Endothelial cell of umbilical vein (primary cell): ENCODE results near the gene ELOVL6.

ENCODE experiments used
- EZH2 ChIP-seq: IDR thresholded peaks from 2 replicates; pipeline ENCODE4 v1.6.1; 2012; ENCODE audit warnings: borderline replicate concordance, low read depth, mild to moderate bottlenecking, moderate library complexity, low read length, inconsistent platforms; ENCODE audit not compliant: severe bottlenecking
- FOS ChIP-seq: IDR thresholded peaks from 2 replicates; pipeline ENCODE4 v1.6.1; 2011; ENCODE audit warnings: mild to moderate bottlenecking, low read length, moderate library complexity, borderline replicate concordance; ENCODE audit not compliant: insufficient read depth
- GATA2 ChIP-seq: IDR thresholded peaks from 2 replicates; pipeline ENCODE4 v1.7.0; 2011; ENCODE audit warnings: low read depth, mild to moderate bottlenecking, moderate library complexity, mixed read lengths, low read length; ENCODE audit not compliant: insufficient read length, insufficient read depth
- JUN ChIP-seq: IDR thresholded peaks from 2 replicates; pipeline ENCODE4 v1.6.1; 2011; ENCODE audit warnings: borderline replicate concordance, low read depth; ENCODE audit not compliant: insufficient read length, insufficient read depth
- MYC ChIP-seq: IDR thresholded peaks from one replicate; pipeline ENCODE4 v1.6.1; 2011; ENCODE audit warnings: mild to moderate bottlenecking, low read depth, low read length
- POLR2A ChIP-seq: IDR thresholded peaks from 2 replicates; pipeline ENCODE4 v1.6.1; 2012; ENCODE audit warnings: low read depth, mild to moderate bottlenecking, control low read depth, low read length
- POLR2AphosphoS5 ChIP-seq: IDR thresholded peaks from 2 replicates; pipeline ENCODE4 v1.6.1; 2012; ENCODE audit warnings: low read depth, mild to moderate bottlenecking, control low read depth, low read length, moderate library complexity; ENCODE audit not compliant: insufficient read depth
- TF ChIP-seq, protein P1 (sequence below), 2 donors: IDR thresholded peaks; 1 replicate in 1 of 2; 2 replicates in 1 of 2; pipeline ENCODE4 v1.5.1; 2011; ENCODE audit warnings: low read length in 2 of 2, mild to moderate bottlenecking in 2 of 2, moderate library complexity in 2 of 2, control low read depth in 1 of 2, inconsistent platforms in 1 of 2, low read depth in 1 of 2; ENCODE audit not compliant: insufficient read depth in 1 of 2; ENCODE audit errors: extremely low read depth in 1 of 2
- TF ChIP-seq, protein P2 (sequence below): IDR thresholded peaks from 2 replicates; pipeline ENCODE4 v1.6.1; 2011; ENCODE audit not compliant: insufficient read depth, insufficient read length

DNA sequence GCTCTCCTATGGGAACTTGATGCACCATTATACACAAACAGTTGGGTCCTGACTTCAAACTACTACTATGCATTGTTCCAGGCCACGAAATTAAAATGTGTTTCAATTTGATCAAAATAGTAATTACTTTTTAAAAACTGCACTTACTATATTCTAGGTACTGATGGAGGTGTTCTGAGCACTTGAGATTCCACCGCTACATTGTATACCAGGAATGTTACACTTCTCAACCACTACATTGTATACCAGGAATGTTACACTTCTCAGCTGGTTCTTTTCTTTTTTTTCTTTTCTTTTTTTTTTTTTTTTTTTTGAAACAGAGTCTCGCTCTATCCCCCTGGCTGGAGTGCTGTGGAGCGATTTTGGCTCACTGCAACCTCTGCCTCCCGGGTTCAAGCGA lies 77.9 kb downstream of the ELOVL6 start:
- no peak for TF ChIP-seq POLR2A
- TF ChIP-seq EZH2, result no peak
- TF ChIP-seq, protein P1, sequence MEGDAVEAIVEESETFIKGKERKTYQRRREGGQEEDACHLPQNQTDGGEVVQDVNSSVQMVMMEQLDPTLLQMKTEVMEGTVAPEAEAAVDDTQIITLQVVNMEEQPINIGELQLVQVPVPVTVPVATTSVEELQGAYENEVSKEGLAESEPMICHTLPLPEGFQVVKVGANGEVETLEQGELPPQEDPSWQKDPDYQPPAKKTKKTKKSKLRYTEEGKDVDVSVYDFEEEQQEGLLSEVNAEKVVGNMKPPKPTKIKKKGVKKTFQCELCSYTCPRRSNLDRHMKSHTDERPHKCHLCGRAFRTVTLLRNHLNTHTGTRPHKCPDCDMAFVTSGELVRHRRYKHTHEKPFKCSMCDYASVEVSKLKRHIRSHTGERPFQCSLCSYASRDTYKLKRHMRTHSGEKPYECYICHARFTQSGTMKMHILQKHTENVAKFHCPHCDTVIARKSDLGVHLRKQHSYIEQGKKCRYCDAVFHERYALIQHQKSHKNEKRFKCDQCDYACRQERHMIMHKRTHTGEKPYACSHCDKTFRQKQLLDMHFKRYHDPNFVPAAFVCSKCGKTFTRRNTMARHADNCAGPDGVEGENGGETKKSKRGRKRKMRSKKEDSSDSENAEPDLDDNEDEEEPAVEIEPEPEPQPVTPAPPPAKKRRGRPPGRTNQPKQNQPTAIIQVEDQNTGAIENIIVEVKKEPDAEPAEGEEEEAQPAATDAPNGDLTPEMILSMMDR (IDR thresholded peaks at IDR 0.05; ENCODE audit: extremely low read depth in 1 of 2, insufficient read depth in 1 of 2, low read depth in 1 of 2, low read length in 2 of 2), result no peak
- no peak for TF ChIP-seq MYC
- TF ChIP-seq, protein P2, sequence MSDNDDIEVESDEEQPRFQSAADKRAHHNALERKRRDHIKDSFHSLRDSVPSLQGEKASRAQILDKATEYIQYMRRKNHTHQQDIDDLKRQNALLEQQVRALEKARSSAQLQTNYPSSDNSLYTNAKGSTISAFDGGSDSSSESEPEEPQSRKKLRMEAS, result no peak
- TF ChIP-seq GATA2, result no peak
- no peak for TF ChIP-seq JUN
- TF ChIP-seq POLR2AphosphoS5, result no peak
- no peak for TF ChIP-seq FOS
